CD4-positive, CD25-positive, alpha-beta regulatory T cell (primary cell): ENCODE data around the gene SH2B3. TPM values are rescaled to one million over a fixed set of nuclear protein-coding genes. Genes with fewer than 3 reads are reported as not detected.

Source experiments
- ATAC-seq, 2 donors: fragments of 150-1000 bp; cut with Tn5 transposase; one replicate each; pipeline ENCODE4 v1.10.0; 2021; ENCODE audit warnings: low read depth in 2 of 2, moderate number of reproducible peaks in 2 of 2, moderate library complexity in 1 of 2
- DNase-seq, 3 donors: peaks; one replicate each; pipeline versions ENCODE4 v3.0.0 to v3.0.0-alpha.2; 2012 to 2022; ENCODE audit warnings: mixed read lengths in 1 of 3
- H3K27ac ChIP-seq: one replicate; pipeline ENCODE4 v1.7.0; 2013; ENCODE audit warnings: mild to moderate bottlenecking, low read length; ENCODE audit not compliant: insufficient read depth, poor library complexity, severe bottlenecking
- H3K27me3 ChIP-seq: one replicate; pipeline ENCODE4 v1.7.0; 2013; ENCODE audit warnings: low read length; ENCODE audit not compliant: control insufficient read depth, insufficient read depth
- H3K36me3 ChIP-seq: one replicate; pipeline ENCODE4 v1.7.0; 2013; ENCODE audit warnings: mild to moderate bottlenecking, low read length, moderate library complexity; ENCODE audit not compliant: control insufficient read depth, insufficient read depth
- H3K4me1 ChIP-seq: 2 replicates; pipeline ENCODE4 v1.7.0; 2013; ENCODE audit warnings: mild to moderate bottlenecking, low read length; ENCODE audit not compliant: insufficient read depth, control insufficient read depth, poor library complexity, severe bottlenecking
- H3K4me3 ChIP-seq: one replicate; pipeline ENCODE4 v1.7.0; 2013; ENCODE audit warnings: low read depth, mild to moderate bottlenecking, low read length, moderate library complexity
- H3K9me3 ChIP-seq, 2 experiments: 1 replicate in 1 of 2; 2 replicates in 1 of 2; pipeline ENCODE4 v1.7.0; 2013; ENCODE audit warnings: low read length in 2 of 2, mild to moderate bottlenecking in 1 of 2, moderate library complexity in 1 of 2; ENCODE audit not compliant: control insufficient read depth in 2 of 2
- H3K27ac Mint-ChIP-seq, 3 donors: one replicate each; pipeline ENCODE4 v1.8.0; 2020 to 2022; ENCODE audit warnings: mild to moderate bottlenecking in 3 of 3, mixed read lengths in 3 of 3, moderate library complexity in 2 of 3
- H3K27me3 Mint-ChIP-seq: one replicate; pipeline ENCODE4 v1.8.0; 2022; ENCODE audit warnings: mild to moderate bottlenecking, mixed read lengths
- H3K36me3 Mint-ChIP-seq: one replicate; pipeline ENCODE4 v1.8.0; 2020; ENCODE audit warnings: mixed read lengths
- H3K4me1 Mint-ChIP-seq, 4 donors: one replicate each; pipeline ENCODE4 v1.8.0; 2020 to 2022; ENCODE audit warnings: mixed read lengths in 4 of 4, mild to moderate bottlenecking in 1 of 4
- H3K4me3 Mint-ChIP-seq, 4 donors: one replicate each; pipeline ENCODE4 v1.8.0; 2020 to 2022; ENCODE audit warnings: mild to moderate bottlenecking in 4 of 4, mixed read lengths in 4 of 4, moderate library complexity in 3 of 4
- H3K9me3 Mint-ChIP-seq, 7 donors: one replicate each; pipeline ENCODE4 v1.8.0; 2020 to 2022; ENCODE audit warnings: mixed read lengths in 7 of 7, mild to moderate bottlenecking in 3 of 7, moderate library complexity in 2 of 7
- polyA plus RNA-seq, 4 donors: library from polyadenylated mRNA; unstranded; fragments of 300-500 nt; fragmentation: Illumina TruSeq; gene quantifications; one replicate each; pipeline ENCODE4 v1.2.3, GENCODE V29; 2021
- total RNA-seq: library from RNA; stranded (reverse); gene quantifications from one replicate; pipeline ENCODE4 v1.2.3, GENCODE V29; 2022

Gene SH2B3
- total and polyA plus RNA-seq, 5 donors from 2014 or later: 1.6 to 25.7 (median 3.9) TPM

DNA sequence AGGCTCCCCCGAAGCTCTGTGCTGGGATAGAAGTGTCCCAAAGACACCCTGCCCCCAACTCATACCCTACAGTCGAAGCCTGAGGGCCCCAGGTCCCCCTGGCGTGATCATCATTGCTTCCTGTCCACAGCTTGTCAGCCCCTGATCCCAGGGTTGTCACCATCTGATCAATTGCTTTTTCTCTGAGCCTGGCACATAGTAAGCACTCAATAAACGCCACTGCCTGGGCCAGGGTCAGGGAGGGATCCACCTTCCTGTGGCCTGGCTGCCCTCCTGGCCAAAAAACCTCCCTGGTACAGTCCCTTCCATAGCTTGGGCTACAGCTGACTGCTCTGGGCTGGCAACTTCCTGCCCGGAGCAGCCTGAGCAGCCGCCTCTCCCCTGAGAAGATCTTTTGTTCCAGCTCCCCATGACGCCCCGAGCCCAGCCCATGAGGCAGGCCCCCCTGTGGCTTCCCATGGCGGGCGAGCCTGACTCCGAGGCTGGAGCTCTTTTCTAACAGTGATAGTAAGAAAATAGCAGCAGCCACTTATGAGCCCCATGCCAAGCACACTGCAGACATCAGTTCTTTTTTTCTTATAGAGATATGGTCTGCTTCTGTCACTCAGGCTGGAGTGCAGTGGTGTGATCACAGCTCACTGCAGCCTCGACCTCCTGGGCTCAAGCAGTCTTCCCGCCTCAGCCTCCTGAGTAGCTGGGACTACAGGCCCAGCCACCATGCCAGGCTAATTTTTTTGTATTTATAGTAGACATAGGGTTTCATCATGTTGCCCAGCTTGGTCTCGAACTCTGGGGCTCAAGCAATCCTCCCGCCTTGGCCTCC lies 6.5 kb downstream of the SH2B3 start:
- H3K4me3 ChIP-seq: no peak overlapping the region
- H3K27ac Mint-ChIP-seq: peak overlapping the region; percentile 86 to 94 (median 90)
- no peaks in the 10 kb centered on the region for H3K9me3 Mint-ChIP-seq

DNA sequence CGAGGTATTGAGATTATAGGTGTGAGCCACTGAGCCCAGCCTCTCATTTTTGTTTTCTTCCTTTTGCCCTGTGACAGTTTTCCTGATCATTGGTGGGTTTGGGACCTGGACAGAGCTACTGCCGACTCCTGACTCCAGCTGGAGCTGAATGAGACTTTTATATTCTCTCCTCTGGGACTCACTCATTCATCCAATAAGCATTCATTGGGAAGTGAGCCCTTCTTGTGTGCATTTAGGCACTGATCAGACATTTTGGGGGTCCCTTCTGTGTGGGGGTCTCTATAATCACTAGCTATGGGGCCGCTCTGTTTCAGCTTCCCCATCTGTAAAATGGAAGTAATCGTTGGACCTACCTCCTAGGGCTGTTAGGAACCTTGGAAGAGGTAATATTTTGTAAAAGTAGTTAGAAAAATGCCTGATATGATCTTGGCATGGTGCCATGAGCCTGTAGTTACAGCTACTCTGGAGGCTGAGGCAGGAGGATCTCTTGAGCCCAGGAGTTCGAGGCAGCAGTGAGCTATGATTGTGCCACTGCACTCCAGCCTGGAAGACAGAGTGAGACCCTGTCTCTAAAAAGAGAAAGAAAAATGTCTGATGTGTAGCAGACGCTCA lies 7.2 kb downstream of the SH2B3 start:
- DNase-seq (no peak), ATAC-seq (no peak)
- Mint-ChIP-seq H3K9me3 (no peaks in the 10 kb centered on the region), H3K4me1 (peaks cover 4 to 83% (median 47%) of the 10 kb centered on the region in 4 donors), H3K4me3 (peak overlapping the region; percentile 49 to 81 (median 64)), H3K27me3 (no peaks in the 10 kb centered on the region), H3K36me3 (peaks cover 11% of the 10 kb centered on the region), H3K27ac (peak overlapping the region; percentile 86 to 94 (median 90))
- H3K4me3 ChIP-seq: no peak overlapping the region
- H3K4me1 ChIP-seq: peaks cover 55% of the 10 kb centered on the region
- no peak overlapping the region for H3K27ac ChIP-seq
- no peaks in the 10 kb centered on the region for H3K36me3 ChIP-seq
- H3K9me3 ChIP-seq: no peaks in the 10 kb centered on the region
- H3K27me3 ChIP-seq: no peaks in the 10 kb centered on the region

More for the DNA sequence above, 6.5 kb downstream of the SH2B3 start:
- Histone ChIP-seq H3K36me3 (no peaks in the 10 kb centered on the region), H3K9me3 (no peaks in the 10 kb centered on the region), H3K27me3 (no peaks in the 10 kb centered on the region), H3K4me1 (peaks cover 62% of the 10 kb centered on the region), H3K27ac (peak overlapping the region; percentile 49)
- Mint-ChIP-seq H3K4me3 (peak overlapping the region; percentile 49 to 88 (median 77)), H3K4me1 (peaks cover 4 to 90% (median 49%) of the 10 kb centered on the region in 4 donors), H3K36me3 (peaks cover 8% of the 10 kb centered on the region), H3K27me3 (no peaks in the 10 kb centered on the region)
- ATAC-seq (peak; percentile 25 to 29), DNase-seq (no peak)

DNA sequence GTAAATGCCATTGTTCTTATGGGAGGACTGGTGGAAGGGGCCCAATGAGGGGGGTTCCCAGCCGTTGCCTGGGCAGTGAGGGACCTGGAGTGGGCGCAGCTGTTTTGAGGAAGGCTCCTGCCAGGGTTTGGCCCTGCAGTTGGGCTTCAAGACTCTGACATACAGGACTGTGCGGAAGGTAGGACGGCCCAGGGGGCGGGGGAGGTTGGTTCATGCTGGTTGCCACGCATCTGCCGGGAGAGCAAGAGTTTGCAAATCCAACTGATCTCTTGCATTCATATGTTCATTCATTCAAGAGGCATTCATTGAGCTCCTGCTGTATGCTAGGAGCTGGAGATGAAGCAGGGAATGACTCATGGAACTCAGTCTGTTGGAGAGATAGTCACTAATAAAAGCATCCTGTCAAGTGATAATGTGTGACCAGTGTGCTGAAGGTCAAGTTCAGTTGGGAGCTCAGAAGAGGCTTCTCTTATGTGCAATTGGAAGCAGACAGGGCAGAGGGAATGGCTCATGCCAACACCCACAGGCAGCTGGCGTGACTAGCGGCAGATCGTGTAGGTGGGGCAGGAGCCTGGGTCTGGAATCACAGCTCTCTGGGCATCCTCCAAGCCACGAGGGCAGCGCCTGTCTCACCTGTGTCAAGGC lies 7.8 kb downstream of the SH2B3 start:
- H3K27ac ChIP-seq: no peak overlapping the region
- Mint-ChIP-seq H3K27ac (peak overlapping the region in 2 of 3 donors; percentile 78 to 90), H3K9me3 (no peaks in the 10 kb centered on the region), H3K36me3 (peaks cover 11% of the 10 kb centered on the region), H3K4me3 (peak overlapping the region in 2 of 4 donors; percentile 18 to 73), H3K27me3 (no peaks in the 10 kb centered on the region), H3K4me1 (peaks cover 4 to 76% (median 44%) of the 10 kb centered on the region in 4 donors)
- H3K27me3 ChIP-seq: no peaks in the 10 kb centered on the region
- peaks cover 48% of the 10 kb centered on the region for H3K4me1 ChIP-seq
- no peak for ATAC-seq
- no peaks in the 10 kb centered on the region for H3K36me3 ChIP-seq
- no peak for DNase-seq
- no peaks in the 10 kb centered on the region for H3K9me3 ChIP-seq
- H3K4me3 ChIP-seq: no peak overlapping the region

DNA sequence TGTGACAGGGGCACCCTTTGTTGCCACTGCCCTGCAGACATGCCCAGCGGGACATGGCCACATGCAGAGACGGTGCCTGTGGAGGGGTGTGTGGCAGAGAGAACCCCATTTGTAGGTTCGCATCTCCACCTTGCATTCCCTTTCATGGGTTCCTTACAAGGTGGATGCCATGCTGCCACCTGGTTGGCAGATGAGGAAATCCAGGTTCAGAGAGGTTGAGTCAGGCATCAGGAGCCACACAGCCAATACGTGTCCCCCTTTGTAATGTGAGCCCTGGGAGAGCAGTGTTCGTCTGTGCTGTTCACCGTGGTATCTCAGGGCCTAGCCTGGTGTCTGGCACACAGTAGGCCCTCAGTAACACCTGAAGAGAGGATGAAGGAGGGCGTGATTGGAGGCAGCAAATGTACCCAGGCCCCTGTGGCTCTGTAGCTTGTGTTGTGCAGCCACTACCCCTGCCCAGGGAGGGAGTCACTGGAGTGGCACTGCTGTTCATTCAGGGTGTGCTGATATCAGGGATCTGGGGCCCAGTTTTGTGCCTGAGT lies 9.1 kb downstream of the SH2B3 start:
- no peaks in the 10 kb centered on the region for H3K9me3 Mint-ChIP-seq
- no peaks in the 10 kb centered on the region for H3K27me3 Mint-ChIP-seq
- peak overlapping the region; percentile 52 to 86 (median 52) for H3K27ac Mint-ChIP-seq
- peaks cover 36% of the 10 kb centered on the region for H3K4me1 ChIP-seq
- H3K36me3 Mint-ChIP-seq: peaks cover 11% of the 10 kb centered on the region
- DNase-seq: no peak
- H3K4me1 Mint-ChIP-seq: peaks cover 4 to 64% (median 38%) of the 10 kb centered on the region in 4 donors
- no peak overlapping the region for H3K4me3 ChIP-seq
- peak overlapping the region in 1 of 4 donors; percentile 7 for H3K4me3 Mint-ChIP-seq
- no peaks in the 10 kb centered on the region for H3K9me3 ChIP-seq
- H3K27ac ChIP-seq: no peak overlapping the region
- ATAC-seq: no peak
- H3K27me3 ChIP-seq: no peaks in the 10 kb centered on the region
- H3K36me3 ChIP-seq: peaks cover 9% of the 10 kb centered on the region

DNA sequence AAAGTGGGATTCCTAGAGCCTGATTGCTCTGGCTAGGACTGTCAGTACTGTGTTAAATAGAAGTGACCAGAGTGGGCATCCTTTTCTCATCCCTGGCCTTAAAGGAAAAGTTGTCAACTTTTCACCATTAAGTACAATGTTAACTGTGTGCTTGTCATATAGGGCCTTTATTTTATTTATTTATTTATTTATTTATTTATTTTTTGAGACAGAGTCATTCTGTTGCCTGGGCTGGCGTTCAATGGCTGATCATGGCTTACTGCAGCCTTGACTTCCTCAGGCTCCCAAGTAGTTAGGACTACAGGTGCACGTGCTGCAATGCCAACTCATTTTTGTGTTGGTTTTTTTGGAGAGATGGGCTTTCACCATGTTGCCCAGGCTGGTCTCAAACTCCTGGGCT lies 11.6 kb downstream of the SH2B3 start:
- Mint-ChIP-seq H3K4me1 (peaks cover 4 to 45% (median 39%) of the 10 kb centered on the region in 4 donors), H3K27me3 (no peaks in the 10 kb centered on the region), H3K4me3 (peak overlapping the region in 1 of 4 donors; percentile 51), H3K27ac (peak overlapping the region in 1 of 3 donors; percentile 62), H3K9me3 (no peaks in the 10 kb centered on the region), H3K36me3 (peaks cover 20% of the 10 kb centered on the region)
- DNase-seq (no peak), ATAC-seq (no peak)
- Histone ChIP-seq H3K27me3 (no peaks in the 10 kb centered on the region), H3K4me1 (peaks cover 11% of the 10 kb centered on the region), H3K4me3 (no peak overlapping the region), H3K9me3 (no peaks in the 10 kb centered on the region), H3K36me3 (peaks cover 22% of the 10 kb centered on the region), H3K27ac (no peak overlapping the region)

DNA sequence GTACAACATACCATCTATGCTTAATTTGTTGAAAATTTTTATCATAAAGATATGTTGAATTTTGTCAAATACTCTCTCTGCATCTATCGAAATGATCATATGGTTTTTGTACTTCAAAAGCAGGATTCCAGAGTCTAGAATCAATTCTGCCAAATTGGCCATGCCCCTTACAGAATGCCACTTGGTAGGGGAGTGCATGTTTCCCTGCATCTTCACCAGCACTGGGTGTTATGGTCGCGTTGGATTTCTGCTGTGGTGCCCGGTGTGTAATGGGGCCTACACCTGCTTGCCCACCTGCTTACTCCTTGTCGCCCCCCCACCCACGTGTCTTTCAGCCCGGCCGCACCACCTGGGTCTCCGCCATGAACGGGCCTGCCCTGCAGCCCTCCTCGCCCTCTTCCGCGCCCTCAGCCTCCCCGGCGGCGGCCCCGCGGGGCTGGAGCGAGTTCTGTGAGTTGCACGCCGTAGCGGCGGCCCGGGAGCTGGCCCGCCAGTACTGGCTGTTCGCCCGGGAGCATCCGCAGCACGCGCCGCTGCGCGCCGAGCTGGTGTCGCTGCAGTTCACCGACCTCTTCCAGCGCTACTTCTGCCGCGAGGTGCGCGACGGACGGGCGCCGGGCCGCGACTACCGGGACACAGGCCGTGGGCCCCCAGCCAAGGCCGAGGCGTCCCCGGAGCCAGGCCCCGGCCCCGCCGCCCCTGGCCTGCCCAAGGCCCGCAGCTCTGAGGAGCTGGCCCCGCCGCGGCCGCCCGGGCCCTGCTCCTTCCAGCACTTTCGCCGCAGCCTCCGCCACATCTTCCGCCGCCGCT lies 12.3 kb downstream of the SH2B3 start:
- no peaks in the 10 kb centered on the region for H3K27me3 ChIP-seq
- H3K4me1 Mint-ChIP-seq: peaks cover 4 to 39% (median 34%) of the 10 kb centered on the region in 4 donors
- H3K9me3 Mint-ChIP-seq: no peaks in the 10 kb centered on the region
- DNase-seq: no peak
- peaks cover 22% of the 10 kb centered on the region for H3K36me3 ChIP-seq
- no peak overlapping the region for H3K27ac Mint-ChIP-seq
- no peak overlapping the region for H3K4me3 ChIP-seq
- no peak for ATAC-seq
- peaks cover 4% of the 10 kb centered on the region for H3K4me1 ChIP-seq
- H3K36me3 Mint-ChIP-seq: peaks cover 20% of the 10 kb centered on the region
- no peak overlapping the region for H3K27ac ChIP-seq
- no peaks in the 10 kb centered on the region for H3K9me3 ChIP-seq
- no peaks in the 10 kb centered on the region for H3K27me3 Mint-ChIP-seq
- H3K4me3 Mint-ChIP-seq: no peak overlapping the region

DNA sequence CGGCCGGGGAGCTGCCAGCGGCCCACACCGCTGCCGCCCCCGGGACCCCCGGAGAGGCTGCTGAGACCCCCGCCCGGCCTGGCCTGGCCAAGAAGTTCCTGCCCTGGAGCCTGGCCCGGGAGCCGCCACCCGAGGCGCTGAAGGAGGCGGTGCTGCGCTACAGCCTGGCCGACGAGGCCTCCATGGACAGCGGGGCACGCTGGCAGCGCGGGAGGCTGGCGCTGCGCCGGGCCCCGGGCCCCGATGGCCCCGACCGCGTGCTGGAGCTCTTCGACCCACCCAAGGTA lies 12.8 kb downstream of the SH2B3 start:
- no peaks in the 10 kb centered on the region for H3K27me3 ChIP-seq
- H3K4me1 Mint-ChIP-seq: peaks cover 4 to 35% (median 29%) of the 10 kb centered on the region in 4 donors
- no peak overlapping the region for H3K4me3 Mint-ChIP-seq
- ATAC-seq: no peak
- no peak overlapping the region for H3K27ac Mint-ChIP-seq
- no peaks in the 10 kb centered on the region for H3K27me3 Mint-ChIP-seq
- no peaks in the 10 kb centered on the region for H3K9me3 ChIP-seq
- peaks cover 22% of the 10 kb centered on the region for H3K36me3 ChIP-seq
- DNase-seq: no peak
- H3K27ac ChIP-seq: no peak overlapping the region
- no peaks in the 10 kb centered on the region for H3K4me1 ChIP-seq
- H3K9me3 Mint-ChIP-seq: no peaks in the 10 kb centered on the region
- H3K36me3 Mint-ChIP-seq: peaks cover 20% of the 10 kb centered on the region
- no peak overlapping the region for H3K4me3 ChIP-seq
